Measurements from ENCODE around the gene SH3RF1.

GRCh38 chr4:169195032-169195431 lies 75.7 kb downstream of the SH3RF1 start:
- TF ChIP-seq CTCF (IDR thresholded peaks at IDR 0.05) (no peak), EP300 (IDR thresholded peaks at IDR 0.05) (no peak)
